Endothelial cell (in vitro differentiated cells): ENCODE results near the gene PRKCA. TPM values are rescaled to one million over a fixed set of nuclear protein-coding genes. Genes with fewer than 3 reads are reported as not detected.

Experiments
- DNase-seq: peaks from one replicate; pipeline ENCODE4 v3.0.0; 2021; ENCODE audit warnings: low spot score
- H3K27ac Mint-ChIP-seq: one replicate; pipeline ENCODE4 v1.8.0; 2021; ENCODE audit warnings: mixed read lengths, inconsistent platforms; ENCODE audit not compliant: unreplicated experiment
- H3K27me3 Mint-ChIP-seq: one replicate; pipeline ENCODE4 v1.8.0; 2021; ENCODE audit warnings: mild to moderate bottlenecking, moderate library complexity, mixed read lengths, inconsistent platforms; ENCODE audit not compliant: unreplicated experiment
- H3K36me3 Mint-ChIP-seq: one replicate; pipeline ENCODE4 v1.8.0; 2021; ENCODE audit warnings: mild to moderate bottlenecking, low read depth, mixed read lengths, inconsistent platforms; ENCODE audit not compliant: unreplicated experiment
- H3K4me1 Mint-ChIP-seq: one replicate; pipeline ENCODE4 v1.8.0; 2021; ENCODE audit warnings: mild to moderate bottlenecking, mixed read lengths, inconsistent platforms; ENCODE audit not compliant: unreplicated experiment
- H3K4me3 Mint-ChIP-seq: one replicate; pipeline ENCODE4 v1.8.0; 2021; ENCODE audit warnings: mild to moderate bottlenecking, mixed read lengths, inconsistent platforms; ENCODE audit not compliant: unreplicated experiment
- H3K9me3 Mint-ChIP-seq: one replicate; pipeline ENCODE4 v1.8.0; 2021; ENCODE audit warnings: mixed read lengths, inconsistent platforms; ENCODE audit not compliant: unreplicated experiment
- CTCF ChIP-seq: fragments of 200-600 bp; sonication (generic); IDR thresholded peaks from one replicate; pipeline ENCODE4 v1.5.0; 2021; ENCODE audit warnings: antibody characterized with exemption; ENCODE audit not compliant: unreplicated experiment
- total RNA-seq: library from RNA; stranded (reverse); fragmentation: NEBNext Ultra II Directional; extraction: Animal tissue kit (Norgen Biotek cat#: 25700); gene quantifications from one replicate; pipeline ENCODE4 v1.2.1, GENCODE V29; 2021; ENCODE audit not compliant: unreplicated experiment

Gene PRKCA
- total RNA-seq, 1 donor from 2014 or later, result 2.1 TPM

DNA sequence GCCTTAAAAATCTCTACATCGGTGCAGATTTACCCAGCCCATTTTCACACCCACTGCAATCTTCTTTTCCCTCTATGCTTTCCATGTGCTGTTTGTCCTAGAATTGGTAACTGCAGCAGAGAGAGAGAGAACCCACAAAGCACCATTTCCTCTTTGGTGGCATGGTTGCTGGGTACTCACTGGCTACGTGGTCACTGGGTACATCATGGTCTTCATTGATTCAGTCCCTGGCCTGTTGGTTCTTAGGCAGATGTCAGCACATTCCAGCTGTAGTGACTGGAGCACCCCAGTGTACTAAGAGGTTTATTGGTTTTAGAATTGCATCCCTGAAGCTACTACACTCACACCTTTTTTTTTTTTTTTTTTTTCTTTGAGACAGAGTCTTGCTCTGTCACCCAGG, 376.4 kb downstream of the PRKCA start:
- no peak for TF ChIP-seq CTCF
- Mint-ChIP-seq H3K27ac (no peak overlapping the region), H3K27me3 (peaks cover 5% of the 10 kb centered on the region), H3K4me3 (no peak overlapping the region), H3K4me1 (no peaks in the 10 kb centered on the region), H3K36me3 (no peaks in the 10 kb centered on the region), H3K9me3 (no peaks in the 10 kb centered on the region)
- DNase-seq, result no peak

GRCh38 chr17:66679631-66680517, 377.5 kb downstream of the PRKCA start:
- Mint-ChIP-seq H3K27ac (no peak overlapping the region), H3K9me3 (no peaks in the 10 kb centered on the region), H3K27me3 (peaks cover 5% of the 10 kb centered on the region), H3K4me1 (no peaks in the 10 kb centered on the region), H3K4me3 (no peak overlapping the region), H3K36me3 (no peaks in the 10 kb centered on the region)
- TF ChIP-seq CTCF, result no peak
- DNase-seq, result no peak

GRCh38 chr17:66682283-66682682, 379.9 kb downstream of the PRKCA start:
- Mint-ChIP-seq H3K36me3 (no peaks in the 10 kb centered on the region), H3K4me1 (no peaks in the 10 kb centered on the region), H3K27me3 (no peaks in the 10 kb centered on the region), H3K4me3 (no peak overlapping the region), H3K9me3 (no peaks in the 10 kb centered on the region), H3K27ac (no peak overlapping the region)
- DNase-seq, result no peak
- TF ChIP-seq CTCF, result no peak

GRCh38 chr17:66684261-66684660, 381.8 kb downstream of the PRKCA start:
- no peak for DNase-seq
- Mint-ChIP-seq H3K9me3 (no peaks in the 10 kb centered on the region), H3K27ac (no peak overlapping the region), H3K27me3 (no peaks in the 10 kb centered on the region), H3K36me3 (no peaks in the 10 kb centered on the region), H3K4me1 (peaks cover 2% of the 10 kb centered on the region), H3K4me3 (no peak overlapping the region)
- no peak for TF ChIP-seq CTCF

GRCh38 chr17:66684731-66685130, 382.3 kb downstream of the PRKCA start:
- no peaks in the 10 kb centered on the region for H3K36me3 Mint-ChIP-seq
- no peak for DNase-seq
- no peak overlapping the region for H3K4me3 Mint-ChIP-seq
- TF ChIP-seq CTCF, result no peak
- no peaks in the 10 kb centered on the region for H3K27me3 Mint-ChIP-seq
- H3K27ac Mint-ChIP-seq, result no peak overlapping the region
- H3K9me3 Mint-ChIP-seq, result no peaks in the 10 kb centered on the region
- H3K4me1 Mint-ChIP-seq, result peaks cover 7% of the 10 kb centered on the region
